GM04503 (cell line): ENCODE measurements around the gene LRRC46.

Experiments
- DNase-seq: peaks from one replicate; pipeline ENCODE4 v3.0.0-alpha.2; 2012; ENCODE audit warnings: low read depth

Gene LRRC46

DNA sequence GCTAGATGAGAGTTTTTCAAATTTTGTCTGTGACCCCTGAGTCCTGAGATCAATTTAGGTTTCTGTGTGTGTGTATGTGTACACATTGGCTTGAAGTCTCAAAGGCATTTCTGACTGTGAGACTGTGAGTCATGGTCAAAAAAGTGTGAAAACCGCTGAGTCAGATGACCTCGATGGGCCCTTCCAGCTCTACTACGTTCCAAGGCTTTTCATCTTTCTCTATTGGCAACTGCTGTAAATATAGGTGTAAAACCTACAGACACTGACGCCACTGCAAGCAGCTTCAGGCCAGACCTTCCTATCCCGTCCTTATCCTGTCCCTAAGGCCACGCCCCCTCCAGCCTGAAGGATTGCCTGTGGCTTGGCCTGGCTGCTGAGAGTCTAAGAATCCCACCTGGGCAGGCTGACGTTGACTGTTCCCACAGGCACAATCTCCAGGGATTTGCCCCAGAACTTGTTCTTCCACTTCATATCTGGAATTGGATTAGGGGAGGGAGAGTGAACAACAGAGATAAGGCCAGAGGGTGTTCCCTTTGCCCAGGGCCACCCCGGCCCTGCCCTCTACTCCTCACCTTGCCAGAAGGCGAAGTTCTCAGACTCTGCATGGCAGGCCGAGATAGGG is 21.2 kb upstream of the LRRC46 start:
- peak; percentile 85 for DNase-seq

DNA sequence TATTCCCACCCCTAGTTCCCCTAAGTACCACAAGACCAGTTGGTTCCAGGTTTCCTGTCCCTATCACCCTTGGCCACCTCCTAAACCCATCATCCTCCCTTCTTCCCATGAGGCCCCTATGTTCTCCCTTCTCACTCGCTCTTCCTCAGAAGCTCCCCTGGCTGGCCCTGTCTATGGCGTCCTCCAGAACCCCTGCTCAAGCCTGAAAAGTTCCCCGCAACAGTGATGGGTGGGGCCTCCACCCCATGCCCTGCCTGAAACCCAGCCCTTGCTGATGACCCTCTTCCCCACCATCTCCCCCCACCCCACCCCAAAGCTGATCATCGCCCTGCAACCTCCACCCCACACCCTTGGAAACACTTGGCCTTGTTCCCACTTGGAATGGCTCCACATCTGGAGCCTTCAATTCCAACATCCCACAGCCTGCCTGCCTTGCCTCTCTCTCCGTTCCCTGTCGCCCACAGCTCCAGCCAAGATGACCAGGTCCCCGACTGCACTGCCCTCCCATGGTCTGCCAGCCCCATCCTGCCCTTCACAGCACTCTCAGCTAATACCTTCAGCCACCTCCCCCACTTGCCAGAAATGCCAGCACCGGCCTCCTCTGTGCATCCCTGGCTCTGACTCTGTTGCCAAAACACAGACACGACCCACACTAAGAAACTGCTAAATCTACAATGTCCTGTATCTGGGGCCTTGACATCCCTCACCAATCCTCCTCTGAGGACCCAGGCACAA is 20.4 kb upstream of the LRRC46 start:
- no peak for DNase-seq

DNA sequence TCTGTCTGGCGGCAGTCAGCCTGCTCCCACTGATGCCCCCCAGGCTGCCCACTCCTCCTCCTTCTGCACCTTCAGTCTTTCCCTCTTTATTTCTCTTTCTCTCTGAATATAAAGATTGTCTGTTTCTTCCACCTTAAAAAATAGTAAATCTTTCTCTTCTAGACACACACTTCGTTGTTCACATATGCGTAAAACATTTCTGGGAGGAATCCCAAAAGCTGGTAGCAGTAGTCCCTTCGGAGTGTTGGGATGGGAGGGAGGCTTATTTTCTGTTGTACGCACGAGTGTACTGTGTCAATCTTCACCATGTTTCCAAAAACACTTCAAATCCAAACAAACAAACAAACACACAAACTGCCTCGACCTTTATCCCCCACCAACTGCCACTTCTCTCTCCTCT is 19.8 kb upstream of the LRRC46 start:
- DNase-seq = no peak

DNA sequence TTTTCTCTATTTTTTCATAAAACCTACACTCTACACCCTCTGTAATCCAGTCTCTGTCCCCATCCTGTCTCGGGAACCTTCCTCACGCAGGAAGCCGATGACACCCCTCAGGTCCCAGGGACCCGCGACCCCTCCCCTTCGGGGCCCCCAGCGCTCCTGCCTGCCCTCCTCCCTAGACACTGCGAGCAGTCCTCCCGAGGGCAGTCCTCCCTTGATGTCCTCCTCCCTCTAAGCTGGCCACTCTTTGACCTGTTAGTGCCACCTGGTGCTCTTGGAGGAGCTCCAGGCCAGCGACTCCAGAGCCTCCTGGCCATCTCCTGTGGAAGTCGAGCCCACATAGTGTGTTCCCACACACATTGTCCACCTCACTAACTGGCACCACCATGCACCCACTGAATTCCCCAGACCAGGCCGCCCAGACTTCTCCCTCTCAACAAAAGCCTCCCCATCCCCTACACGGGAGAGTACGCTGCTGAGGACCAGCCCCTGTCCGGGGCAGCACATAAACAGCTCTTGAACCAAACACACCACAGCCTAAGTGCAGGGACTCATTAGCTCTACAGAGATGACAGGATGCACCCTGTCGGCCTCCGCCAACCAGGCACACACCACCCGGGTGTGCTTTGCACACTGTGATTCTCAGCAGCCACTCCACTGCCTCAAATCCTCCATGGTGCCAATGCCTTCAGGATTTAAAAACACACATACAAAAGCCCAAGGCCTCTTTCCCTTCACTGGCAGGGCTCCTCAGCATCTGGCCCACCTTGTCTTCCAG is 19.1 kb upstream of the LRRC46 start:
- no peak for DNase-seq

DNA sequence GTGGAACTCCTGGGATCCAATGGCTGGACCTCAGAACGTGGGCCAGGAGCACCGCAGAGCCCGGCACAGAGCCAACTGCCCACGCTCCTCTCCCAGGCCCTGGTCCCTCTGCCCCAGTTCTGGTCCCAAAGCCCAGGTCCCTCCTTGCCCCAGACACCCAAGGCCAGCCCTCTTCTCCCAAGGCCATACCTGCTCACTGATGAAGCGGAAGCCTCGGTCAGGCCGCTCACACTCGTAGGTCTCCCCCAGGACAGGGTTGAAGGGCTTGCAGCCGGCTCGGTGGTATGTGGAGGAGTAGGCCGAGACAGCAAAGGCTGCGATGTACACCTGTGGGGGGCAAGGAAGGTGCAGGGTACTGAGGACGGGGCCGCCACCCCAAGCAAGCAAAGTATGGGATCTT is 18.4 kb upstream of the LRRC46 start:
- no peak for DNase-seq

GRCh38 chr17:47813512-47814031 is 17.9 kb upstream of the LRRC46 start:
- no peak for DNase-seq

- DNase-seq = no peak
Observed at GRCh38 chr17:47815106-47815918, 16.2 kb upstream of the LRRC46 start.

GRCh38 chr17:47816111-47816735 is 15.2 kb upstream of the LRRC46 start:
- DNase-seq = no peak

GRCh38 chr17:47816947-47817346 is 14.5 kb upstream of the LRRC46 start:
- no peak for DNase-seq

DNA sequence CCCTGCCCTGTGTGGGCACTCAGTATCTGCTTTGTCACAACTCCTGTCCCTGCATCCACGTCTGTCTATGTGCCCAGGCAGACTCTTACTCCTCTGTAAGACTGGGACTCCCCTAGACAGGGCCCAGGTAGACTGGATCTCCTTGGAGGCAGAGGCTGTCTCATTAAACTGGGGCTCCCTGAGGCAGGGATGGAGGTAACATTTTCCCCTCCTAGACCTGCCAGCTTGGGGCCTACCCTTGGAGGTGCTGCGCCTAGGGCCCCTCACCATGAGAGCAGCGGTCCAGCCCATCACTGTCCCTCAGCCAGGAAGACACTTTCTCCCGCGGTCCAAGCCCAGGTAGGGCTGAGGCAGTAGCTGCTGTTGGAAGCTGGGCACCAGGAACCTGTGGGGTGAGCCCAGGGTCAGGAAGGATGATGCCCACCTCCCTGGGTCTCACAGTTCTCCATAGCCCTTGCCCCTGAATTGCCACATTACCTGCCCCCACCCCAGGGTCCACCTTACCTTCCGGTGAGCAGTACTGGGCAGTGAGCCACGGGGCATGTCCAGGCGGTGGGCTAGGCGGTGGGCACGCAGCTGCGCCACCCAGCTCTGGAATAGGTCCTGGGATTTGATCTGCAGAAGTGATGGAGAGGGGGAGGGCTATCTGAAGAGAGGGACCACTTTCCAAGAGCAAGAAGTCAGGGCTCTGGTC is 13.3 kb upstream of the LRRC46 start:
- no peak for DNase-seq

GRCh38 chr17:47819475-47819874 is 12.0 kb upstream of the LRRC46 start:
- DNase-seq = no peak

- no peak for DNase-seq
Observed at GRCh38 chr17:47820033-47820789, 11.3 kb upstream of the LRRC46 start.

GRCh38 chr17:47821031-47821423 is 10.4 kb upstream of the LRRC46 start:
- DNase-seq = no peak

DNA sequence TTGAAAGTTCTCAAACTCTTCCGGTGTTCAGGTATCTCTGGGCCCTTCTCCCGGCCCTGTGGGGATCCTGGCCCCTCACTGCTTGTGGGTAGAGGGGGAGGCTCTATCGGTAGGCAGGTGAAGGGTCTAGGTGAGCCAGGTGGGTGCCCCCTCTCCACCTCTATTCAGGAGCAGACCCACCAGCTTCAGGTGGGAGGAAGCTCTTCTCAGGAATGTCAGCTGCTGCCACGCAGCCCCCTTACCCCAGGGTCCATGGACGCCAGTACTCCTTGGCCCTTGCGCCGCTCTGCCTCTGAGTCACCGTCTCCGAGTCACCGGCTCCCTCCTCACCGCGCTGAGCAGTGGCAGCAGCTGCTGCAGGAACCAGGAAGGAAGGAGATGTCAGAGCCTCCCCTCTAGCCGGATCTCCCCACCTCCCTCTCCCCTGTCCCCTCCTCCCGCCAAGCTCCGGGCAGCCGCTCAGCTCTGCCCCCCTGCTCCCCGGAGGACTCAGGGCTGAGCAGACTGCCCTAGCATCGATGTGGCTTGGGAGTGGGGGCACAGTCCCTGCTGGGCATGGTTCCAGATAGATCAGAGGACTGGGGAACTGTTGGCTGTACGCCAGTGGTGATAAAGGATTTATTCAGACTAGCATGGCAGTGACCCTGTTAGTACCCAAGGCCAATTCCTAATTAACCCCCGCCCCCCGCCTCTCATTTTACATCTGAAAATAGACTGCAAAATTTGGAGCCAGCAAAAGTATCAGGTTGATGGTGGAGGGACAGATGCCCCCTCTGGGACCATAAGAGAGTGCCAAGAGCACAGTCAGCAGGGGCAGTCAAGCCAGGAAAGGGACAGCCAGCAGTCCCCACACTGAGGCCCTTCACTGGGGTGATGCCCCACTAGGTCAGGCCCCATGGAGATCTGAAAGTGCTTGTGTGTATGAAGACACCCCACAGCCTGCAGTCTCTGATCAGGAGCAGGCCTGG is 9.8 kb upstream of the LRRC46 start, which contains the start of gene OSBPL7:
Gene OSBPL7 (minus strand): TSS at position 371 of the 968 bp plus-strand sequence. CDS start 1,516 bp downstream, outside the sequence.
- DNase-seq = no peak

DNA sequence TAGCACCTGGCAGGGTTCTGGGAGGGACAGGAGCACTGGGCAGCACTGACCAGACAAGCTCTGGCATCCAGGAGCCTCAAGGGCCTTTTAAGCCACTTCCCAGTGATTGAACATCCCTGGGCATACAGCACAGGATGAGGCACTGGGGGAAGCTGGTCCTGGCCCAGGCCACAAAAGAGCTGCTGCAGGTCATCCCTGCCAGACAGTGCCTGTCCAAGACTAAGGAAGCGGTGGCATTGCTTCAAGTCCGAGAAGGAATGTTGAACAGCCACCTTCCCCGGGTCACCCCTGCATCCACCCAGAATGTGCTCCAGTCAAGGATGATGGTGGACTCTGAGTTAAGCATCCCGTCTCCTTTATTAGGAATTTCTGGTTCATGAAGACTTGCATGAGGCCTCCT is 8.7 kb upstream of the LRRC46 start:
- no peak for DNase-seq

DNA sequence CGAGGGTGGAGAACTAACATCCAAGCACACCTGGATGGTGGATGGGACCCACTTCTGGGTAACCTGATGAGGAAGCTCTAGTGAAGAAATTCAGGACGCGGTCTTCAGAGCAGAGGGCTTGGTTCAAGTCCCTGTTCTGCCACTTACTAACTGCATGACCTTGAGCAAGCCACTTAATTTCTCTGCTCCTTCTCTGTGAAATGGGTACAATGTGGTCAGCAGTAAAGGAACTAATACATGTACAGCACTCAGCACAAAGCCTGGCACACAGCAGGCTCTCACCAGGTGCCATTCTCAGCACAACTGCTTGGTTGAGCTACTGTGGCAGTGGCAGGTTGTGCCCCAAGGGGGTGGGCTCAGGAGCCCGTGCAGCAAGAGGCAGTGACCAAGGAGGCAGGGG is 8.0 kb upstream of the LRRC46 start:
- DNase-seq = no peak

DNA sequence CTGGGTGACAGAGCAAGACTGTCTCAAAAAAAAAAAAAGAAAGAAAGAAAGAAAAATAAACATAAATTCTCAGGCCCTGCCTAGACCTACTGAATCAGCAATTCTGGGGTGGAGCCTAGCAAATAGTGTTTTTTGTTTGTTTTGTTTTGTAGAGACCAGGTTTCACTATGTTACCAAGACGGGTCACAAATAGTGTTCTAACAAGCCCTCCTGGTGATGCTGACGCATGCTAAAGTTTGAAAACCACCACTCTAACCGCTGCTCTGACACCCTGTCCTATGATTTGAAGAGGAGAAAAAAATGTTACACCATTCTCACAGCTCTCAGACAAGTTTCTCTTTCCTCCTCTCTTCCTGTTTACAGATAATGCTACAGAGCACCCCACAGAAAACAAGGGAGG is 1.6 kb upstream of the LRRC46 start:
- DNase-seq = no peak

DNA sequence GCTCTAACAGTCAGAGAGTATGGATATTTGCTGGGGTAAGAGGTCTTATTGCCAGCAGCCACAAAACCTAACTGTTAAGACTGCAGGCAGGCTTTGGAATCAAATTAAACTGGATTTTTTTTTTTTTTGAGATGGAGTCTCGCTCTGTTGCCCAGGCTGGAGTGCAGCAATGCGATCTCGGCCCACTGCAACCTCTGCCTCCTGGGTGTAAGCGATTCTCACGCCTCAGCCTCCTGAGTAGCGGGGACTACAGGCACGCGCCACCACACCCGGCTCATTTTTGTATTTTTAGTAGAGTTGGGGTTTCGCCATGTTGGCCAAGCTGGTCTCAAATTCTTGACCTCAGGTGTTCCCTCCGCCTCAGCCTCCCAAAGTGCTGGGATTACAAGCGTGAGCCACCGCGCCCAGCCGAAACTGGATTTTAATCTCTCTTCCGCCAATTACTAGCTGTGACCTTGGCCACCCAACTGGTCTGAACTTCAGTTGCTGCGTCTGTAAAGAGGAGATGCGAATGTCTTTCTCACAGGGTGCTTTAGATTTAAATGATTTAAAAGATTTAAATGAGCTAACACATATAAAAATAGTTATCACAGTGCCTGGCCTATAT is 971 bp upstream of the LRRC46 start:
- no peak for DNase-seq
